Liver (tissue), 3 donors: ENCODE results near the gene PRPH2.

Experiments
- CTCF ChIP-seq: fragments of 150-350 bp; IDR thresholded peaks from 2 replicates; pipeline ENCODE4 v1.5.1; 2017; ENCODE audit warnings: improper control_type of control experiment, low read depth, low read length; ENCODE audit not compliant: missing input control
- EGR1 ChIP-seq, 2 donors: IDR thresholded peaks; 2 replicates each; pipeline ENCODE4 v1.6.1; 2016 to 2018; ENCODE audit warnings: antibody characterized with exemption in 2 of 2, low read depth in 2 of 2
- GABPA ChIP-seq, 2 donors: IDR thresholded peaks in 1 of 2; conservative IDR thresholded peaks in 1 of 2; 2 replicates each; pipeline ENCODE4 v1.6.1; 2016; ENCODE audit warnings: antibody characterized with exemption in 2 of 2, mild to moderate bottlenecking in 1 of 2, moderate library complexity in 1 of 2
- HNF4G ChIP-seq: IDR thresholded peaks from 2 replicates; pipeline ENCODE4 v1.6.1; 2016; ENCODE audit warnings: antibody characterized with exemption
- JUND ChIP-seq, 2 donors: IDR thresholded peaks; 2 replicates each; pipeline ENCODE4 v1.6.1; 2016; ENCODE audit warnings: antibody characterized with exemption in 2 of 2
- MAX ChIP-seq: IDR thresholded peaks from 2 replicates; pipeline ENCODE4 v1.6.1; 2016; ENCODE audit warnings: antibody characterized with exemption
- RAD21 ChIP-seq, 2 donors: IDR thresholded peaks; 2 replicates each; pipeline ENCODE4 v1.6.1; 2016; ENCODE audit warnings: antibody characterized with exemption in 2 of 2, mild to moderate bottlenecking in 2 of 2
- REST ChIP-seq: IDR thresholded peaks from 2 replicates; pipeline ENCODE4 v1.6.1; 2016; ENCODE audit warnings: antibody characterized with exemption, mild to moderate bottlenecking
- RXRA ChIP-seq, 2 donors: IDR thresholded peaks; 2 replicates each; pipeline ENCODE4 v1.6.1; 2017 to 2018; ENCODE audit warnings: antibody characterized with exemption in 2 of 2, mild to moderate bottlenecking in 1 of 2
- SP1 ChIP-seq: IDR thresholded peaks from 2 replicates; pipeline ENCODE4 v1.6.1; 2018; ENCODE audit warnings: antibody characterized with exemption, mild to moderate bottlenecking
- TAF1 ChIP-seq: conservative IDR thresholded peaks from 2 replicates; pipeline ENCODE4 v1.6.1; 2016; ENCODE audit warnings: antibody characterized with exemption, mild to moderate bottlenecking
- TF ChIP-seq, protein P1 (sequence below): IDR thresholded peaks from 2 replicates; pipeline ENCODE4 v1.6.1; 2016; ENCODE audit warnings: antibody characterized with exemption
- TF ChIP-seq, protein P2 (sequence below): IDR thresholded peaks from 2 replicates; pipeline ENCODE4 v1.6.1; 2016; ENCODE audit warnings: antibody characterized with exemption
- donor health status: healthy.
- donor health status: healthy.

- TF ChIP-seq CTCF (no peak), HNF4G (no peak), REST (no peak), TAF1 (no peak), EGR1 (IDR thresholded peaks at IDR 0.05; ENCODE audit: low read depth in 2 of 2) (no peak), RAD21 (IDR thresholded peaks at IDR 0.05) (no peak), GABPA (IDR thresholded peaks at IDR 0.05 in 1 of 2, conservative IDR thresholded peaks at IDR 0.05 in 1 of 2) (no peak), MAX (no peak), SP1 (no peak), JUND (IDR thresholded peaks at IDR 0.05) (no peak), RXRA (IDR thresholded peaks at IDR 0.05) (no peak)
- TF ChIP-seq, protein P1, sequence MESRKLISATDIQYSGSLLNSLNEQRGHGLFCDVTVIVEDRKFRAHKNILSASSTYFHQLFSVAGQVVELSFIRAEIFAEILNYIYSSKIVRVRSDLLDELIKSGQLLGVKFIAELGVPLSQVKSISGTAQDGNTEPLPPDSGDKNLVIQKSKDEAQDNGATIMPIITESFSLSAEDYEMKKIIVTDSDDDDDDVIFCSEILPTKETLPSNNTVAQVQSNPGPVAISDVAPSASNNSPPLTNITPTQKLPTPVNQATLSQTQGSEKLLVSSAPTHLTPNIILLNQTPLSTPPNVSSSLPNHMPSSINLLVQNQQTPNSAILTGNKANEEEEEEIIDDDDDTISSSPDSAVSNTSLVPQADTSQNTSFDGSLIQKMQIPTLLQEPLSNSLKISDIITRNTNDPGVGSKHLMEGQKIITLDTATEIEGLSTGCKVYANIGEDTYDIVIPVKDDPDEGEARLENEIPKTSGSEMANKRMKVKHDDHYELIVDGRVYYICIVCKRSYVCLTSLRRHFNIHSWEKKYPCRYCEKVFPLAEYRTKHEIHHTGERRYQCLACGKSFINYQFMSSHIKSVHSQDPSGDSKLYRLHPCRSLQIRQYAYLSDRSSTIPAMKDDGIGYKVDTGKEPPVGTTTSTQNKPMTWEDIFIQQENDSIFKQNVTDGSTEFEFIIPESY: no peak
- TF ChIP-seq, protein P2, sequence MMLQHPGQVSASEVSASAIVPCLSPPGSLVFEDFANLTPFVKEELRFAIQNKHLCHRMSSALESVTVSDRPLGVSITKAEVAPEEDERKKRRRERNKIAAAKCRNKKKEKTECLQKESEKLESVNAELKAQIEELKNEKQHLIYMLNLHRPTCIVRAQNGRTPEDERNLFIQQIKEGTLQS: no peak
These were observed 31.5 kb downstream of the PRPH2 start for GRCh38 chr6:42690872-42691271.
